ENCODE data around the gene CCDC74B.
A peak's percentile ranks its signal among the peaks of the same experiment; 100 is the strongest.
"Not testable (repeated sequence)": the region's sequence is repeated elsewhere in the genome, so short reads cannot be mapped to it uniquely, and the experiment has no call there.

CCDC74B gene

GRCh38 chr2:130136546-130136945 lies 8.4 kb downstream of the CCDC74B start:
- intact Hi-C loops (cut with DNase I); DNase-seq: not testable (repeated sequence)

DNA sequence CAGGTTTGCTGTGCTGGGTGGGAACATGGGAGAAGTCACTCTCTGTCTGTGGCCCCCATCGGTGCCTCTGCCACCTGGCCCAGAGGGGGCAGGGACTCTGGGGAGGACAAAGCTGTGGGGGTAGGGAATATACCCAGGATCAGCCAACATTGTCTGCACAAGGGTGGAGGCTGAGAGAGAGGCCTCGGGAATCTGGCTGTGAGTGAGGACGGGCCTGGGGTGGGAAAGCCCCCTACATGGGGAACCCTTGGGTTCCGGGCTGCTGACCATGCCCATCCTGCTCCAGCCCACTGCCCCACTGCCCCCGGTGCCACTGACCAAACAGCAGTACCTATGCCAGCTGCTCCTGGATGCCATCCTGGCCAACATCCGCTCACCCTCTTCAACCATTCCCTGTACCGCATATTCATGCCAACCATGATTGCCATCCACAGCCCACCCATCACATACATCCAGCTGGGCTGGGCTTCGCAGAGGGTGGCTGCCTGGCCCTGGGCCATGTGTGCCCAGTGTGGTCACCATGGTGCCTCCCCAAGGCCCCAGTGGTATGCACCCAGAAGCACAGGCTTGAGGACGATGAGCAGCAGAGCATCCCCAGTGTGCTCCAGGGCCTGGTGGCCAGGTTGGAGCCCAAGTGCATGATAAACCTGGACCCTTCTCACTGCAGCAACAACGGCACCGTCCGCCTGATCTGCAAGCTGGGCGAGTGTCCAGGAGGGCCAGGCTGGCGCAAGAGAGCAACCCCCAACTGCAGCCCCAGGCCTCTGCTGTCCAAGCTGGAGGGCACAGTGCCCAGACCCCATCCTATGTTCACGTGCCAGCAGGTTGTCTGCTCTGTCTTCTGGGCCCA lies 9.0 kb downstream of the CCDC74B start:
- intact Hi-C loops (cut with DNase I), result no loop called here
- DNase-seq, result peak in 2 of 42 donors; percentile 3 to 25

DNA sequence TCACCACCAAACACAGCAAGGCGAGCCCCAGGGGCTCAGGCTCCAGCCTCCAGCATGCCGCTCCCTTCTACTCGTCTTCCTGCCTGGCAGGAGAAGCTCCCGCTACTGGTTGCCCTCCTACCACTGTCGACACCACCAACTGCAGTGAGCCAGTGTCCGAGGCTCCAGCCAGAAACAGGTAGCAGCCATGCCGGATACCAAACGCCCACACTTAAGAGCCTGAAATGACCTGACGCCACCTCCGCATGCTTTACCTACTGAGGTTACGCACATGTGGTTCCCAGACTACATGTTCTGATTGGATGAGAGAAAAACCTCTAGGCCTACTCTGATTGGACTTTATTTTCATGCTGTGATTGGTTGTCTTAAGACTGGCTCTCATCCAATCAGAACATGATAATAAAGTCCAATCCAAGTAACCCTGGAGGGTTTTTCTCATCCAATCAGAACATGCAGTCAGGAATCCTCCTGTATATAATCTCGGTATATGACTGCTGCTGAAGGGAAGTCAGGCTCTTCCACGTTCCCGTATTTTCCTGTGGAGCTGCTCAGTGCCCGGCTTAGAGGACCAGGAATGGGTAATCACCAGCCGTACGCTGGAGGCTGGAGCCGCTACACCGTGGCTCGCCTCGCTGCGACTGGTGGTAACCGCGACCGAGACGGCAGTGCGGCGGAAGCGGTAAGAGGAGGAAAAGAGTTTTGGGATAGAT lies 15.6 kb downstream of the CCDC74B start, which contains the start of gene POTEF:
Gene POTEF (minus strand): TSS at position 103 of the 710 bp plus-strand sequence. CDS start 8,707 bp downstream, outside the sequence.
- DNase-seq; intact Hi-C loops (cut with DNase I): not testable (repeated sequence)

GRCh38 chr2:130128464-130128863 lies 16.4 kb downstream of the CCDC74B start:
- DNase-seq; intact Hi-C loops (cut with DNase I): not testable (repeated sequence)

DNA sequence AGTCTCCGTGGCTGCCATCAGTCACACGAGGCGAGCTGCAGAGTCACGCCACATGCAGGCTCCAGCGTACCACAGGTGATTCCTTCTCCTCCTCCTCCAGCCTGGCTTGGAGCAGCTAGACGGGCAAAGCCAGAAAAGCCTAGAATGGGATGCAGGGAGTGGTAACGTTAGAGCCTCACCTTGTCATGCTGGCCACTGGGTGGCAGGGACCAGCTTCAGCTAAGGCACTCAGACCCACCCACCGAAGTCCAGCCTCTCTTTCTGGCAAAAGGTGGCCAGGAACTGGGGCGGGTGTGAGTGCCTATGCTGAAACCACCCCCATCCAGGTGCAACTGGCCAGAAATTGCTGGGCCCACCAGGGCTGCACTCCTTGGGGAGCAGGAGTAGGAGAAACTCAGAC lies 17.2 kb downstream of the CCDC74B start:
- intact Hi-C loops (cut with DNase I), result not testable (repeated sequence)

DNA sequence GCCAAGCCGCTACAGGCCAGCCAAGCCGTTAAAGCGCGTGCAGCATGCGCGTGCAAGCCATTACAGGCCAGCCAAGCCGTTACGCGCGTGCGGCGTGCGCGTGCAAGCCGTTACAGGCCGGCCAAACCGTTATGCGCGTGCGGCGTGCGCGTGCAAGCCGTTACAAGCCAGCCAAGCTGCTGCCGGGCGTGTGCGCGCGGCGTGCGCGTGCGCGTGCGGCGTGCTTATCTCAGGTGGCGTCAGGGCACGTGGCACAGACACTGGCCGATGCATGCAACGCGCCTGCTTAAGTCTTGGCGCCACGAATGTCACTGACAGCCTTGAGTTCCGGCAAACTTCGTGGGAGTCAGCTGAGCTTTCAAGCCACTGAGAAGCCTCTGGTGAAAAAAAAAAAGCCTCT lies 24.0 kb downstream of the CCDC74B start:
- intact Hi-C loops (cut with DNase I); DNase-seq: not testable (repeated sequence)

More for the DNA sequence above, 17.2 kb downstream of the CCDC74B start:
- DNase-seq, result not testable (repeated sequence)

GRCh38 chr2:130102597-130103363 lies 42.1 kb downstream of the CCDC74B start:
- intact Hi-C loops (cut with DNase I), result not testable (repeated sequence)
- DNase-seq, result peak in 6 of 42 donors; percentile 1 to 35 (median 8)

Data from head of caudate nucleus (tissue), 42 donors.